ENCODE results near the gene CA5B. TPM values are rescaled to one million over a fixed set of nuclear protein-coding genes. Genes with fewer than 3 reads are reported as not detected.

The CA5B gene
- total RNA-seq, 1 donor from 2014 or later: 5.6 TPM

GRCh38 chrX:15781961-15782699 lies 44.1 kb downstream of the CA5B start:
- Histone ChIP-seq H3F3A (ENCODE audit: low read depth) (no peaks in the 10 kb centered on the region), H3K9me3 (ENCODE audit: low read depth) (no peaks in the 10 kb centered on the region), H2AFZ (replicated peaks) (no peak overlapping the region), H3K79me2 (ENCODE audit: low read depth) (no peaks in the 10 kb centered on the region), H3K4me2 (no peak overlapping the region), H3K27ac (no peak overlapping the region), H4K20me1 (ENCODE audit: low read depth) (no peaks in the 10 kb centered on the region), H3K4me3 (no peak overlapping the region), H3K9ac (no peak overlapping the region), H3K4me1 (no peaks in the 10 kb centered on the region), H3K36me3 (no peaks in the 10 kb centered on the region), H3K27me3 (no peaks in the 10 kb centered on the region)
- no peaks in the 10 kb centered on the region for H3K9me3 Mint-ChIP-seq
- H3K36me3 Mint-ChIP-seq: peaks cover 17% of the 10 kb centered on the region
- H3K27ac Mint-ChIP-seq: no peak overlapping the region
- no peaks in the 10 kb centered on the region for H3K4me1 Mint-ChIP-seq
- no peak for TF ChIP-seq CTCF (IDR thresholded peaks at IDR 0.05)
- TF ChIP-seq EZH2 (IDR thresholded peaks at IDR 0.05): no peak
- no peak for TF ChIP-seq EZH2phosphoT487 (IDR thresholded peaks at IDR 0.05)
- H3K4me3 Mint-ChIP-seq: no peak overlapping the region
- no peaks in the 10 kb centered on the region for H3K27me3 Mint-ChIP-seq (ENCODE audit: insufficient read depth, low read depth)
- no peak for DNase-seq (ENCODE audit: low spot score)

- Mint-ChIP-seq H3K27me3 (ENCODE audit: insufficient read depth, low read depth) (no peaks in the 10 kb centered on the region), H3K4me1 (no peaks in the 10 kb centered on the region), H3K27ac (no peak overlapping the region), H3K4me3 (no peak overlapping the region), H3K9me3 (no peaks in the 10 kb centered on the region), H3K36me3 (peaks cover 11% of the 10 kb centered on the region)
- H3K36me3 ChIP-seq: no peaks in the 10 kb centered on the region
- no peak overlapping the region for H3K4me2 ChIP-seq
- no peaks in the 10 kb centered on the region for H3F3A ChIP-seq (ENCODE audit: low read depth)
- no peaks in the 10 kb centered on the region for H4K20me1 ChIP-seq (ENCODE audit: low read depth)
- TF ChIP-seq EZH2phosphoT487 (IDR thresholded peaks at IDR 0.05) (no peak), CTCF (IDR thresholded peaks at IDR 0.05) (no peak), EZH2 (IDR thresholded peaks at IDR 0.05) (no peak)
- H3K9ac ChIP-seq: no peak overlapping the region
- no peaks in the 10 kb centered on the region for H3K4me1 ChIP-seq
- H3K4me3 ChIP-seq: no peak overlapping the region
- no peaks in the 10 kb centered on the region for H3K79me2 ChIP-seq (ENCODE audit: low read depth)
- H3K27ac ChIP-seq: no peak overlapping the region
- H3K27me3 ChIP-seq: no peaks in the 10 kb centered on the region
- H2AFZ ChIP-seq (replicated peaks): no peak overlapping the region
- no peaks in the 10 kb centered on the region for H3K9me3 ChIP-seq (ENCODE audit: low read depth)
- DNase-seq (ENCODE audit: low spot score): no peak
Measured at GRCh38 chrX:15785176-15785750, 47.2 kb downstream of the CA5B start.

GRCh38 chrX:15786915-15787314 lies 48.8 kb downstream of the CA5B start:
- Mint-ChIP-seq H3K4me3 (no peak overlapping the region), H3K27ac (no peak overlapping the region)

More at GRCh38 chrX:15786915-15787314, 48.8 kb downstream of the CA5B start:
- no peak for DNase-seq (ENCODE audit: low spot score)
- Histone ChIP-seq H4K20me1 (ENCODE audit: low read depth) (no peaks in the 10 kb centered on the region), H3K9ac (no peak overlapping the region), H3K9me3 (ENCODE audit: low read depth) (no peaks in the 10 kb centered on the region), H3K36me3 (no peaks in the 10 kb centered on the region), H3F3A (ENCODE audit: low read depth) (peaks cover 7% of the 10 kb centered on the region), H2AFZ (replicated peaks) (no peak overlapping the region), H3K4me2 (no peak overlapping the region), H3K4me3 (no peak overlapping the region), H3K27ac (no peak overlapping the region), H3K79me2 (ENCODE audit: low read depth) (peaks cover 13% of the 10 kb centered on the region), H3K27me3 (no peaks in the 10 kb centered on the region), H3K4me1 (no peaks in the 10 kb centered on the region)
- H3K36me3 Mint-ChIP-seq: peaks cover 8% of the 10 kb centered on the region
- no peak for TF ChIP-seq EZH2phosphoT487 (IDR thresholded peaks at IDR 0.05)
- no peak for TF ChIP-seq EZH2 (IDR thresholded peaks at IDR 0.05)
- no peak for TF ChIP-seq CTCF (IDR thresholded peaks at IDR 0.05)
- H3K9me3 Mint-ChIP-seq: no peaks in the 10 kb centered on the region
- H3K4me1 Mint-ChIP-seq: no peaks in the 10 kb centered on the region
- no peaks in the 10 kb centered on the region for H3K27me3 Mint-ChIP-seq (ENCODE audit: insufficient read depth, low read depth)
